ENCODE results near the gene CTNNA2. TPM values are rescaled to one million over a fixed set of nuclear protein-coding genes. Genes with fewer than 3 reads are reported as not detected.

CTNNA2 gene
- total RNA-seq, 2 donors from 2014 or later = 0.17 to 0.88 TPM

GRCh38 chr2:79776461-79776860, 263.6 kb downstream of the CTNNA2 start:
- Histone ChIP-seq H3K27ac (no peak overlapping the region), H3K27me3 (no peaks in the 10 kb centered on the region), H3K4me1 (no peaks in the 10 kb centered on the region), H3K9me3 (no peaks in the 10 kb centered on the region), H3K36me3 (no peaks in the 10 kb centered on the region), H3K9ac (ENCODE audit: low read depth in 2 of 2, low read length in 2 of 2) (no peak overlapping the region), H3K4me3 (no peak overlapping the region)
- intact Hi-C loops (cut with DNase I) = no loop called here
- TF ChIP-seq CTCF (IDR thresholded peaks at IDR 0.05) = no peak
- no peak for DNase-seq

- no peak overlapping the region for H3K4me3 ChIP-seq
- H3K27me3 ChIP-seq = no peaks in the 10 kb centered on the region
- no peak overlapping the region for H3K9ac ChIP-seq (ENCODE audit: low read depth in 2 of 2, low read length in 2 of 2)
- H3K27ac ChIP-seq = no peak overlapping the region
- no peaks in the 10 kb centered on the region for H3K36me3 ChIP-seq
- no peaks in the 10 kb centered on the region for H3K4me1 ChIP-seq
- no peak for TF ChIP-seq CTCF (IDR thresholded peaks at IDR 0.05)
- no peak for DNase-seq
- no peaks in the 10 kb centered on the region for H3K9me3 ChIP-seq
- intact Hi-C loops (cut with DNase I) = no loop called here
Measured at GRCh38 chr2:79780781-79781180, 267.9 kb downstream of the CTNNA2 start.

GRCh38 chr2:79782576-79783452, 270.0 kb downstream of the CTNNA2 start:
- no peak overlapping the region for H3K4me3 ChIP-seq
- TF ChIP-seq CTCF (IDR thresholded peaks at IDR 0.05) = no peak
- no peak overlapping the region for H3K9ac ChIP-seq (ENCODE audit: low read depth in 2 of 2, low read length in 2 of 2)
- no peaks in the 10 kb centered on the region for H3K9me3 ChIP-seq
- no peaks in the 10 kb centered on the region for H3K36me3 ChIP-seq
- intact Hi-C loops (cut with DNase I) = no loop called here
- no peaks in the 10 kb centered on the region for H3K27me3 ChIP-seq
- DNase-seq = no peak
- no peaks in the 10 kb centered on the region for H3K4me1 ChIP-seq
- no peak overlapping the region for H3K27ac ChIP-seq

GRCh38 chr2:79788952-79789651, 276.3 kb downstream of the CTNNA2 start:
- DNase-seq = no peak
- Histone ChIP-seq H3K9ac (ENCODE audit: low read depth in 2 of 2, low read length in 2 of 2) (no peak overlapping the region), H3K27ac (no peak overlapping the region), H3K4me3 (no peak overlapping the region), H3K9me3 (no peaks in the 10 kb centered on the region), H3K36me3 (no peaks in the 10 kb centered on the region), H3K4me1 (no peaks in the 10 kb centered on the region), H3K27me3 (no peaks in the 10 kb centered on the region)
- TF ChIP-seq CTCF (IDR thresholded peaks at IDR 0.05) = no peak
- intact Hi-C loops (cut with DNase I) = no loop called here

- no peak overlapping the region for H3K27ac ChIP-seq
- H3K9me3 ChIP-seq = no peaks in the 10 kb centered on the region
- no peak overlapping the region for H3K9ac ChIP-seq (ENCODE audit: low read depth in 2 of 2, low read length in 2 of 2)
- H3K36me3 ChIP-seq = no peaks in the 10 kb centered on the region
- H3K4me1 ChIP-seq = no peaks in the 10 kb centered on the region
- no peak for TF ChIP-seq CTCF (IDR thresholded peaks at IDR 0.05)
- no peak for DNase-seq
- H3K4me3 ChIP-seq = no peak overlapping the region
- intact Hi-C loops (cut with DNase I) = no loop called here
- H3K27me3 ChIP-seq = no peaks in the 10 kb centered on the region
Measured at GRCh38 chr2:79789811-79790210, 277.0 kb downstream of the CTNNA2 start.

Data from colonic mucosa (tissue), 4 donors.